ENCODE data around the gene ENKD1.

The ENKD1 gene

GRCh38 chr16:67667817-67668494 is 1.4 kb upstream of the ENKD1 start:
- H3K27ac ChIP-seq (ENCODE audit: low read depth, low read length) = peak overlapping the region; percentile 42

DNA sequence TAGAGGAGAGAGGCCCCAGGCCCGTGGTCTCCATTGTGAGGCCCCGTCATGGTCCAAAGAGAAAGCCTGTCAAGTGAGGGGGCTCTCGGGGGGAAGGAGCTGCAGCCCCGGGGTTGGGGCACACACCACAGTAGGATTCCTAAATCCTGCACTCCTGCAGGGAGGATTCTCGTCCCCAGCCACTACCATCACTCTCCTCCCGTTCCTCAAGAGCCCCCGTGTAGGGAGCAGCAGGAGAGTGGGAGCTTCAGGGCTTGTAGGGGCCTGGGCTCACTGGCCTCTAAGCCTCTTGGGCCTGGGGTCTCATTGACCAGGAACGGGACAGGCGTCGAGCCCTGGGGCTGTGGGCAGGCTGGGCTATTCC is 885 bp upstream of the ENKD1 start:
- H3K9me3 ChIP-seq (ENCODE audit: control insufficient read depth, insufficient read depth, low read length) = no peaks in the 10 kb centered on the region
- H3F3A ChIP-seq (ENCODE audit: control insufficient read depth, insufficient read depth) = 0 out of 2 replicates have a peak, but pooled peaks cover 2% of the 10 kb centered on the region
- H3K27me3 ChIP-seq (ENCODE audit: control insufficient read depth, low read length) = no peaks in the 10 kb centered on the region
- H3K36me3 ChIP-seq (ENCODE audit: control insufficient read depth, low read length) = peaks cover 7% of the 10 kb centered on the region; the same call in 1 of the 2 replicates
- TF ChIP-seq CTCF (IDR thresholded peaks at IDR 0.05; ENCODE audit: low read depth, low read length, poor library complexity, severe bottlenecking) = no peak
- no peak for TF ChIP-seq EZH2phosphoT487 (IDR thresholded peaks at IDR 0.05; ENCODE audit: borderline replicate concordance, low read length)
- H3K4me3 ChIP-seq (ENCODE audit: low read length) = peak overlapping the region; percentile 90
- no peaks in the 10 kb centered on the region for H3K9me2 ChIP-seq (replicated peaks; ENCODE audit: control insufficient read depth, low read length)
- H3K4me1 ChIP-seq (ENCODE audit: control insufficient read depth, low read length) = peaks cover 40% of the 10 kb centered on the region
- peak overlapping the region; percentile 42 for H3K27ac ChIP-seq (ENCODE audit: low read depth, low read length)
- H3K79me2 ChIP-seq (ENCODE audit: control insufficient read depth, low read length) = no peaks in the 10 kb centered on the region
- H4K20me1 ChIP-seq (ENCODE audit: control insufficient read depth, insufficient read depth, low read depth, low read length) = no peaks in the 10 kb centered on the region
- peak overlapping the region; percentile 99 for H3K4me2 ChIP-seq (ENCODE audit: low read length)

More at GRCh38 chr16:67667817-67668494, 1.4 kb upstream of the ENKD1 start:
- Histone ChIP-seq H3K4me2 (ENCODE audit: low read length) (peak overlapping the region; percentile 99), H3K36me3 (ENCODE audit: control insufficient read depth, low read length) (peaks cover 2% of the 10 kb centered on the region; the same call in 1 of the 2 replicates), H3K79me2 (ENCODE audit: control insufficient read depth, low read length) (no peaks in the 10 kb centered on the region), H3F3A (ENCODE audit: control insufficient read depth, insufficient read depth) (0 out of 2 replicates have a peak, but pooled peaks cover 2% of the 10 kb centered on the region), H3K9me3 (ENCODE audit: control insufficient read depth, insufficient read depth, low read length) (no peaks in the 10 kb centered on the region), H3K4me3 (ENCODE audit: low read length) (peak overlapping the region; percentile 90), H4K20me1 (ENCODE audit: control insufficient read depth, insufficient read depth, low read depth, low read length) (no peaks in the 10 kb centered on the region), H3K9me2 (replicated peaks; ENCODE audit: control insufficient read depth, low read length) (no peaks in the 10 kb centered on the region), H3K4me1 (ENCODE audit: control insufficient read depth, low read length) (peaks cover 42% of the 10 kb centered on the region), H3K27me3 (ENCODE audit: control insufficient read depth, low read length) (no peaks in the 10 kb centered on the region)
- TF ChIP-seq EZH2phosphoT487 (IDR thresholded peaks at IDR 0.05; ENCODE audit: borderline replicate concordance, low read length) = no peak
- peak; percentile 88 for TF ChIP-seq CTCF (IDR thresholded peaks at IDR 0.05; ENCODE audit: low read depth, low read length, poor library complexity, severe bottlenecking)

- Histone ChIP-seq H3K9me2 (replicated peaks; ENCODE audit: control insufficient read depth, low read length) (no peaks in the 10 kb centered on the region), H3K27ac (ENCODE audit: low read depth, low read length) (no peak overlapping the region), H3K4me2 (ENCODE audit: low read length) (peak overlapping the region; percentile 99), H3K4me1 (ENCODE audit: control insufficient read depth, low read length) (peaks cover 50% of the 10 kb centered on the region), H3K27me3 (ENCODE audit: control insufficient read depth, low read length) (no peaks in the 10 kb centered on the region), H4K20me1 (ENCODE audit: control insufficient read depth, insufficient read depth, low read depth, low read length) (no peaks in the 10 kb centered on the region), H3K79me2 (ENCODE audit: control insufficient read depth, low read length) (peaks cover 6% of the 10 kb centered on the region), H3K9me3 (ENCODE audit: control insufficient read depth, insufficient read depth, low read length) (no peaks in the 10 kb centered on the region), H3F3A (ENCODE audit: control insufficient read depth, insufficient read depth) (0 out of 2 replicates have a peak, but pooled peaks cover 2% of the 10 kb centered on the region), H3K36me3 (ENCODE audit: control insufficient read depth, low read length) (peaks cover 14% of the 10 kb centered on the region), H3K4me3 (ENCODE audit: low read length) (peak overlapping the region; percentile 90)
- no peak for TF ChIP-seq CTCF (IDR thresholded peaks at IDR 0.05; ENCODE audit: low read depth, low read length, poor library complexity, severe bottlenecking)
- no peak for TF ChIP-seq EZH2phosphoT487 (IDR thresholded peaks at IDR 0.05; ENCODE audit: borderline replicate concordance, low read length)
Observed at GRCh38 chr16:67666032-67666551, 458 bp downstream of the ENKD1 start.

Measured in DOHH2 (cell line).